Measurements from ENCODE around the gene NCAPG2.

The NCAPG2 gene

DNA sequence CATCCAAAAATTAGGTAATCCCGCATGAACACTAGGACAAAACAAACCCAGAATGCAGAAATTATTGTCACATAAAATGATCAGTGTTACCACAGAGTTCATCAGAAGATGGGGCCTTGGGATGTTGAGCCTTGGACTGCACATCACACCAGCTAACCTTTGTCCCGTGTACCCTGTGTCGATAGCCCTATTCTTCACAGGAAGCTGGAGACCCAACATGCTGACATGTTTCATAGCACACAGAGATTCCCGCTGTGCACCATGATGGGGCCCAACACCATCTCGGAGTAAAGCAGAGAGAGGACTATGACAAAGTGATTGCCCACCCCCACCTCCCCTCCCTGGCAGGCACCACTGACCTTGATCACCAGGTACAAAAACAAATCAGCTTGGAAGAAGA is 121.5 kb downstream of the NCAPG2 start:
- no peak for TF ChIP-seq Cebpa-rat (IDR thresholded peaks at IDR 0.05)
- Histone ChIP-seq H3K27me3 (peaks cover 13 to 18% (median 17%) of the 10 kb centered on the region in 11 experiments), H3K9ac (no peak overlapping the region), H4K20me1 (peaks cover 0 to 8% (median 0%) of the 10 kb centered on the region in 11 experiments; a peak in 4 of 22 replicates), H3K4me3 (no peak overlapping the region), H3K27ac (no peak overlapping the region), H3K36me3 (peaks cover 0 to 4% (median 0%) of the 10 kb centered on the region in 11 experiments; a peak in 1 of 22 replicates), H3K9me3 (replicated peaks in 1 of 11) (peaks cover 29 to 33% (median 31%) of the 10 kb centered on the region in 11 experiments), H3K4me1 (peaks cover 0 to 13% (median 10%) of the 10 kb centered on the region in 10 experiments; a peak in 12 of 20 replicates), H3K4me2 (no peak overlapping the region)

DNA sequence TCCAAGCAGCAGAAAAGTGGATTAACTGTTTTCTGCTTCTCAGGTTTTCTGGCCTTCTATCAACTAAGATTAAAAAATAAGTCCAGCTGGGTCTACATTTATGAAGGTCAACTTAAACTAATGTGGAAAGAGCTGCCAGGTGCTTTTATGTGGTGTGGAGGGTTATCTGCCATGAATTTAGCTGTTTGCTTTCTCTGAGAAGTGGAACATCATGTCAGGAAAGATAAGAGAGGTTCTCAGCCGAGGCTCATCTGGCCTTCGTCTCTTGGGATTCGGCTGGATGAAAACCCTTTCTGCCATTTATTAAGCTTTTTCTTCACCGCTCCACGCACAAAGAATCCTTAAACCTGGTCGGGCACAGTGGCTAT is 122.5 kb downstream of the NCAPG2 start:
- Histone ChIP-seq H3K36me3 (peaks cover 0 to 4% (median 0%) of the 10 kb centered on the region in 11 experiments; a peak in 1 of 22 replicates), H3K4me2 (peak overlapping the region in 7 of 11 experiments; percentile 3 to 47 (median 19); a peak in 10 of 22 replicates), H3K27ac (no peak overlapping the region), H3K9me3 (replicated peaks in 1 of 11) (peaks cover 29 to 34% (median 31%) of the 10 kb centered on the region in 11 experiments), H3K4me3 (no peak overlapping the region), H4K20me1 (peaks cover 0 to 8% (median 0%) of the 10 kb centered on the region in 11 experiments; a peak in 4 of 22 replicates), H3K9ac (no peak overlapping the region), H3K4me1 (peaks cover 0 to 13% (median 9%) of the 10 kb centered on the region in 10 experiments; a peak in 12 of 20 replicates), H3K27me3 (peaks cover 11 to 16% (median 15%) of the 10 kb centered on the region in 11 experiments; a peak in 21 of 22 replicates)
- TF ChIP-seq Cebpa-rat (IDR thresholded peaks at IDR 0.05): no peak

DNA sequence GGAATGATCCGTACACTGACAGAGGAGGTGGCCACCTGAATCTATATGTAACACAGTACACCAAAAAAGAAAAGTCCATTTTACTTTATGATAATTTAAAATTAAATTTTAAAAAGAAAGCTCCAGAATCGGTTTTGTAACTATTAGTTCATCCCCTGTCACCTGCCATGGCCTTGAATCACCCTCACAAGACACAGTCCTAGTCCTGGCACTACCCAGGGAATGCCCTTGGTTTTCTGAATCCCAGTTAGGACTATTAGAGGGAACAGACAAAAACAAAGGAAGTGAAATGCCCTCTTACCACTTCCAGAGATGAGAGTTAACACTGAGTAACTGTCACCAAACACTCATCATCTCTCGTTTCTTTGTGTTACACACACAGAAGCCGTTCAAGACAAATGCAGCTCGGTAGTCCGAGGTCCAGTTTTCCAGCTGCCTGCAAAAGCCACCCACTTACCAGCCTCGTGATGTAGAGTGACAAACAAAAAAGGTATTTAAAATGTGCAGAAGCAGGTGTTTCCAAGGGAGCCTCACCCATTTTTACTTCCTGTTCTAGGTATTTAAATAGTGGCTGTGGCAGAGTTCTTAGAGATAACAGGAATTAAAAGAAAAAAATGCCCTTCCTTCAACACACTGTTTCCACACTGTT is 123.0 kb downstream of the NCAPG2 start:
- no peak for TF ChIP-seq Cebpa-rat (IDR thresholded peaks at IDR 0.05)
- H4K20me1 ChIP-seq: peaks cover 0 to 6% (median 0%) of the 10 kb centered on the region in 11 experiments; a peak in 4 of 22 replicates
- no peak overlapping the region for H3K27ac ChIP-seq
- peaks cover 29 to 34% (median 31%) of the 10 kb centered on the region in 11 experiments for H3K9me3 ChIP-seq (replicated peaks in 1 of 11)
- peak overlapping the region in 7 of 11 experiments; percentile 3 to 47 (median 19); a peak in 10 of 22 replicates for H3K4me2 ChIP-seq
- H3K9ac ChIP-seq: no peak overlapping the region
- no peak overlapping the region for H3K4me3 ChIP-seq
- H3K4me1 ChIP-seq: peaks cover 0 to 16% (median 11%) of the 10 kb centered on the region in 10 experiments; a peak in 18 of 20 replicates
- peaks cover 8 to 14% (median 12%) of the 10 kb centered on the region in 11 experiments; a peak in 21 of 22 replicates for H3K27me3 ChIP-seq
- H3K36me3 ChIP-seq: peaks cover 0 to 4% (median 0%) of the 10 kb centered on the region in 11 experiments; a peak in 1 of 22 replicates
